GM13976 (cell line): Measurements from ENCODE around the gene FOLR2.

ENCODE experiments used
- DNase-seq: peaks from one replicate; pipeline ENCODE4 v3.0.0; 2012; ENCODE audit warnings: low spot score
- CTCF ChIP-seq: IDR thresholded peaks from 2 replicates; pipeline ENCODE4 v1.5.1; 2012; ENCODE audit warnings: borderline replicate concordance, mild to moderate bottlenecking; ENCODE audit not compliant: insufficient read depth; ENCODE audit errors: extremely low read depth, missing control alignments, control extremely low read depth
- in situ Hi-C: fragments of 300-500 bp; cut with MboI; formaldehyde crosslinking; loops from one replicate; pipeline ENCODE4 v1.12.0; 2022; ENCODE audit warnings: low sequenced_read_pairs, mixed read lengths, inconsistent platforms; ENCODE audit not compliant: unreplicated experiment

FOLR2 gene

DNA sequence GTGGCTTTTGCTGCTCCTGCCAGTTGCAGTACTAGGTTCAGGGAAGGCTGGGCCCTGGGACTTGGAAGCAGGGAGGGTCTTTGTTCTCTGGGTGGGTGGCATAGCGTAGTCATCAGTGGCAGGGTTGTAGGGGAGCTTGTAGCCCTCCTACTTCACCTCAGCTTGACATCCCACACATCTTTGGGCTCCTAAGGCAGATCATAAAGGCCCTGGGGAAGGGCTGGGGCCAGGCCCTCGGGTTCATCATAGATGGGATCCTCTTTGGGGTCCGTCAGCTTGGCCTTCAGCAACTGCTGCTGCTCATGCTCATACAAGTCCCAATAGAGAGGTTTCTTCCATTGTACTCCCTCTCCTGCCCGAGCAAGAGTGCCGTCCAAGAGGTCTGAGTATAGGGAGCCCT, 33.4 kb downstream of the FOLR2 start:
- no peak for DNase-seq
- TF ChIP-seq CTCF = no peak
- in situ Hi-C loops = no loop called here

- TF ChIP-seq CTCF = no peak
- in situ Hi-C loops = no loop called here
- no peak for DNase-seq
These were observed 34.3 kb downstream of the FOLR2 start for GRCh38 chr11:72250661-72251464.

DNA sequence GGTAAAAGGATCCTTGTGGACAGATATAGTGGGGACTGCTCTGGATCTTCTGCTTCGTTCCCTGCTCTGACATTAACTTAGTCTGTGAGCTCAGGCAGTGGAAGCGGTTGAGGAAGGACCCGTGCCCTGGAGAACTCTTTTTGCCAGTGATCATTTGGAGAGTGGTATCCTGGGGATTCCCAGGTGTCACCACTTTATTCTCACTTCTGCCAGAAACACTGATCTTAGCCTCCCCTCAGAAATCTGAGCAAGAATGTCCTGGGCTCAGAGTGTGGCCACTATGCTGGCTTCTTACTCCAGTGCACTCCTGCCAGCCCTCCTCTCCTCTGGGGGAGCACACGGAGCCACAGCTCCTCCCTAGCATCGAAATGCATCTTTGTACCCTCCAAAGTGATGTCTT, 35.0 kb downstream of the FOLR2 start:
- no peak for DNase-seq
- in situ Hi-C loops = no loop called here
- TF ChIP-seq CTCF = no peak

DNA sequence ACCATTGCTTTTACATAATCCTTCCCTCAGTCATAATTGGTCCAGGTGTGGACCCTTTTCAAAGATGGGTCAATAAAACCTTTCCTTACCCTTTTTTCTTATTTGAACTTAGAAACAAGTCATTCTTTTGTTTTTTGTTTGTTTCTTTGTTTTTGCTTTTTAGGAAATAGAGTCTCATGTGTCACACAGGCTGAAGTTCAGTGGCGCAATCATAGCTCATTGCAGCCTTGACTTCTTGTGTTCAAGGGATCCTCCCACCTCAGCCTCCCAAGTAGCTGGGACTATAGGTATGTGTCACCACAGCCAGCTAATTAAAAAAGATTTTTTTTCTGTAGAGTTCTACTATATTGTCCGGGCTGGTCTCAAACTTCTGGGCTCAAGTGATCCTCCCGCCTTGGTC, 36.8 kb downstream of the FOLR2 start:
- in situ Hi-C loops = no loop called here
- DNase-seq = no peak
- TF ChIP-seq CTCF = no peak

DNA sequence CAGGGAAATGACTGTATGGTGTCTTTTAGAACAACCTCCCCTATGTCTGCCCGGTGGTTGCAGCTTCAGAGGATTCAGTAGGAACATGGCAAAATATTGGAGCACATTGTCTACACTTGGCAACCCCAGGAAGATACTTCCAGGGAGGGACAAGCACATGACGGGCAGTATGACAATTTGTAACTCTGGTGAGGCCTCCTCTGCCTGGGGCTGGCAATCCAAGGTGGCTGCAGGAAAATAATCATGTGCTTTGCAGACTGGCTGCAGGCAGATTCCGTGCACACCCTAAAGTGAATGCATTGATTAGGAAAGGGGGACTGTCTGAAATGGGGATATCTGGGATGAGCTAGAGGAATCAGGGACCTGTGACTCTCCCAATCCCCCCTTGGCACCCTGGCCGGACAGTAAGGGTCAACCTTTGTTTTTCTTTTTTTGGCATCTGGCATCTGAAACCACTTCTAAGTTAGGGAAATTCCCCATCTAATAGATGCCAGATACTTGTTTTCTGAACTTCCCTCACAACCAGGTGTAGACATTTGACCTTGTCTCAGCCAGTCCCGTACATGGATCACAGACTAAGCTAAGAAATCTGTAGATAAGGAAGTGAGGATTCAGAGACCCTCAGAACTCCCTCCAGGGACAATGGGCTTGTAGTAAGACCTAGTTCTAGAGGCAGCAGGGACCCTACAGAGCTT, 37.9 kb downstream of the FOLR2 start:
- TF ChIP-seq CTCF = no peak
- DNase-seq = no peak
- in situ Hi-C loops = no loop called here

GRCh38 chr11:72257570-72257969, 41.0 kb downstream of the FOLR2 start:
- no peak for TF ChIP-seq CTCF
- in situ Hi-C loops = no loop called here
- DNase-seq = no peak
